ENCODE results near the gene SLC13A5.
"Not testable (repeated sequence)": the region's sequence is repeated elsewhere in the genome, so short reads cannot be mapped to it uniquely, and the experiment has no call there.

The SLC13A5 gene

DNA sequence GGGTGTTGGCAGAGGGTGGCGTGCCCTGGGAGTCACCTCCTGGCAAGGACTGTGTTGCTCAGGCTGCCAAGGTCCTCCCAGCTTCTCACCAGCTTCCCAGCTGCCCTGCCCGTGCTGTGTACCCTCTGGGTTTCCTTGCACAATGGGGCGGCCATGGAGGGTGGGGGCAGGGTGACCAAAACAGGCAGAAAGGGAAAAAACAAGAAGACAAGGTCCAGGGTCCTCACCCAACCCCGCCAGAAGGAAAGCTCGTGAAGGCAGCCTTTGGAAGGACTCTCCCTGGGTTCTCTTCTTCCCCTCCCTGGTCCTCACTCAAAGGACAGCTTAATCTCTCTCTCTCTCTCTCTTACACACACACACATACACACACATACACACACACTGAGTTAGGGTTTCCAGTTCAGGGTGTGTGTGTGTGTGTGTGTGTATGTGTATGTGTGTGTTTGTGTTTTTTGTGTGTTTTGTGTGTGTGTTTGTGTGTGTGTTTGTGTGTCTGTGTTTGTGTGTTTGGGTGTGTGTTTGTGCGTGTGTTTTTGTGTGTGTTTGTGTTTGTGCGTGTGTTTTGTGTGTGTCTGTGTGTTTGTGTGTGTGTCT is 2.0 kb downstream of the SLC13A5 start:
- DNase-seq (ENCODE audit: low read depth) = no peak

DNA sequence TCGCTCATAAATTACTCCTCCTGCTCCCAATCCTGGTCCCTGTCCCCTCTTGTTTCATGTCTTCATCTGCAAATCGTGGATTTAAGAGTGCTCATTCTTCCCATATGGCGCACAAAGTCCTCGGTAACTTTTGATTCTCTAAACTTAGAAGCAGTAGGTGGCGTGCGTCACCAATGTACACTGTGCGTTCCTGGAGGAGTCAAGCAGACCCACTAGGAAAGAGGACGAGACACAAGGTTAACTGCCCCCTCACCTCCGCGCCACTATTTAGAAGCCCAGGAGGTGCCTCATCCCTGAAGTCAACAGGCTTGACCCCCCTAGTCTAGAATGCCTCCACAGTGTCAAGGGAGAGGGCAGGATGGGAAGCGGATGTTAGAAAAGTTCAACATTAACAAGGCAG is 2.9 kb downstream of the SLC13A5 start:
- no peak for DNase-seq (ENCODE audit: low read depth)

DNA sequence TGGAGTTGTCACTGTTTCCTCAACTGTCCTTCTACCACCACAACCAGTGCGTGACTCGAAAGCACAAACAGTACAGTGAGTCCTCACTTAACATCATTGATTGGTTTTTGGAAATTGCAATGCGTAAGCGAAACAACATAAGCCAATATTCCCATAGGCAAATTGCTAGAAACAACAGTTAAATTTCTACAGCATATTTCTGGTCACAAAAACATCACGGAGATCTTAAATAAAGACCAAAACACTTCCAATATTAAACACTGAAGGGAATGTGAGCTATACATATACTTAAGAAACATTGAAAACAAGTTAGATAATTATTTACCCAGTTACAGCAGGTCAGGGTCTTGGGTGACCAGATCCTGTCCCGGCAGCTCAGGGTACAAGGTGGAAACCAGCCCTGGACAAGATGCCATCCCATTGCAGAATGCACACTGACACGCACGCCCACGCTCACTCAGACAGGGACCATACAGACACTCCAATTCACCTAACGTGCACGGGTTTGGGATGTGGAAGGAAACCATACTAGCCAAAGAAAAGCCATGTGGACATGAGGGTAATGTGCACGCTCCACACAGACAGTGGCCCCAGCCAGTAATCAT is 4.7 kb downstream of the SLC13A5 start:
- DNase-seq (ENCODE audit: low read depth) = no peak

DNA sequence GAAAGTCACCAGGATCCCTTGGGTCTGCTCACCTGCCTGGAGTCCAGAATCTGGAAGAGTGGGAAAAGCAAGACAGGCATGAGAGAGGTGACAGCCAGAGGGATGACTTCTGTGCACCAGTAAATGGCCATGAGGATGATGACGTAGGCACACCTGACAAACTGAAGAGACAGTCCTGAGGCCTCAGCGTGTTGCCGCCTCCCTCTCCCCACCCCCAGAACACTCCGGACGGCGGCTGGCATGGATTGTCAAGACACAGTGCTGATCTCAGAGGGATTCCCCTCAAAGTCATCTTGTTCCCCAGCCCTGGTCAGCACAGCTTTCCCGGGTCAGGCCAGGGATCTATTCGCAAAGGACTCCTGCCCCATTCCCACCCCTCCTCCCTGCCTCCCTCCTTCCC is 6.2 kb downstream of the SLC13A5 start:
- no peak for DNase-seq (ENCODE audit: low read depth)

DNA sequence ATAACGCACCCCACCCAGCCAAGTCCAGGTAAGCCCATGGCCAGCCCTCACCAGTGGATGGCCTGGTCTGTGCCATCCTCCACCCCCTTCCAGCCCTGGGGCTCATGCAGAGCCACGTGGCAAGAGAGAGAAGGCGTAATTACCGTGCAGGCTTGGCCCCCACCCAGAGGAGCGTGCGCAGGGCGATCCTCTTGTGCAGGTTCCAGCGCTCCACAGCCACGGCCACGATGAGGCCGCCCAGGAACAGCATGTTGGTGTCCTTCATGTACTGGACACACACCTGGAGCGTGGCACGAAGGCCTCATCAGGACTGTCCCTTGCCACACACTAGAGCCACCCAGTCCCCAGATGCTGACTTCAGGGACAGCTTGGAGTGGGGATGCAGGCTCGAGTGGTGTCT is 6.7 kb downstream of the SLC13A5 start:
- DNase-seq (ENCODE audit: low read depth) = no peak

DNA sequence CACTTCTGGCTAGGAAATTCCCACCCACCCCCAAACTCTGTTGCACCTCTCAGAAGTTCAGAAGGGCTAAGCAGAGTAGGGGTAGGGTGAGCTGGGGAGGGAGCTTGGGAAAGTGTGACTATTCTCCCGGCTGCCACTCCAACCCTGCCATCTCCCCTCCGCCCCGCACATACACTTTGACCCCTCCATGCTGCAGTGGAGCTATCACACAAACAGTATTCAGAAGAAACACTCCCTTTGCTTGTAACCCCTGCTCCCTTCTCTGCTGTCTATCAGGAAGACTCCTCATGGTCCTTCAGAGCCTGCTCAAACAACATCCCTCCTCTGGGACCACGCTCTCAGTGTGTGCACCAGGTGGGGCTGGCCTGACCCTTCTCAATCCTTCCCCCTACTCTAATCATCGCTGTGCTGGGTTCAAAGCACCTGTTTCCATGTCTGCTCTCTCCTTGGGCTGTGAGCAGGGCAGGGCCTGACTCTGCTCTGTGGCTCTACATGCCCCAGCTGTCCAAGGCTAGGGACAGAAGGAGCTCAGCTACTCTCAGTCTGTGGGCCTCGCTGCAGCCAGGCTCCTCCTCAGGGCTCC is 8.6 kb downstream of the SLC13A5 start:
- no peak for DNase-seq (ENCODE audit: low read depth)

DNA sequence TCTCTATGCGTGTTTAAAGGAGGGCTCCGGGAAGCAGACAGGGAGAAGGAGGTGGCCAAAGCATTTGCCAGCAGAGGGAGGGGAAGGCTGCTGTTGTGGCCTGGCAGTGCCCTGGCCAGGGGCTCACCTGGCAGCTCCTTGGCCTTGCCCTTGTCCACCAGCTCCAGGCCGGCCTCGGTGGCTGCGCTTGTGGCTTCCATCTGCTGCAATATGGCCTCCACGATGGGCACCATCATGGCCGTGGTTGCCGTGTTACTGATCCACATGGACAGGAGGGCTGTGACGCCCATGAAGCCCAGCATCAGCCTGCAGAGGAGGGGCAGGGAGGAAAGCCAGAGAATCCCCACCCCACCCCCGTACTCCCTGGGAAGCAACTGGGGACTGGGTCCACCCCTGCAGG is 9.4 kb downstream of the SLC13A5 start:
- no peak for DNase-seq (ENCODE audit: low read depth)

DNA sequence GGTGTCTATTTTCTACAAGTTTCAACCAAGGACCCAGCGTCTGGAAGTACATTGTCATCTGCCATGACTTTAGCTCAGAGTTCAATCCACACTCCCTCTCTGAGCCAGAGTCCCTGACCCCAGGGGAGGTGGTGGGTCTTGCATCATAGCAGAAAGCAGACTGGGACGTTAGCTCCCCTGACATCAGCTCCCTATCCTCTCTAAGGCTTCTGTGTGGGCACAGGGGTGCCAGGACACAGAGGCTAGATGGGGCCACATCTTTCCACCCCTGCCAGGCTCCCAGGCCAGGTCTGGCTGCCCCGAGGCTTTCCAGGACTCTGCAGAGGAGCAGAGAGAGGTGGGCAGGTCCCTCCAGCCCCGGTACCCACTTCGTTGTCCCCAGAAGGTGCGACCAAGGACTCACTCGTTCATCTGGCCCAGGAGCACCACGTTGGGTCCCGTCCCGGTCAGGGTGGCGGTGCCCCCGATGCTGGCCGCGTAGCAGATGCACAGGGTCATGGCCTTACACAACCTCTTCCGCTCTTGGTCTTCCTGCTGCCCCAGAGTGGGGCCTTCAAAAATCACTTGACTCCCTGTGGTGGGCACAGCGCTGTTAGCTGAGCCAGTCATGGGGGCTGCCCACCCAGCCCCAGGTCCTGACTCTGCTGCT is 10.5 kb downstream of the SLC13A5 start:
- no peak for DNase-seq (ENCODE audit: low read depth)

DNA sequence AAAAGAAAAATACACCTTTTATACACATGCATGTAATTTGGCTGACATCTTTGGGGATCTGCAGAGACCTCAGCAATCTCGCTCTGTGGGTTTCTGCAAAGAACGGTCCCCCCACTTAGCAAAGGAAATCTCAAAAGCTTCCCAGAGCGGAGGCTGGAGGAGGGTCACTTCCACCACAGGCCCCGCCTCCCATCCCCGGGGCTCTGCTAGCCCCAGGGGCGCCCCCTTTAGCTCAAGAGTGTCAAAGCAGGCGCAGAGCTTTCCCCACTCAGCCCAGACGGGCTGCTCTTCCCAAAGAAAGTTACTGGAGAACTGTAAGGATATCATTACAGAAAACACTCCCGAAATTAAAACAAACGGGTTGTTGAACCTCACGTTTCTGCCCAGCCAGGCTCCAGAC is 11.4 kb downstream of the SLC13A5 start:
- peak; percentile 21 for DNase-seq (ENCODE audit: low read depth)

DNA sequence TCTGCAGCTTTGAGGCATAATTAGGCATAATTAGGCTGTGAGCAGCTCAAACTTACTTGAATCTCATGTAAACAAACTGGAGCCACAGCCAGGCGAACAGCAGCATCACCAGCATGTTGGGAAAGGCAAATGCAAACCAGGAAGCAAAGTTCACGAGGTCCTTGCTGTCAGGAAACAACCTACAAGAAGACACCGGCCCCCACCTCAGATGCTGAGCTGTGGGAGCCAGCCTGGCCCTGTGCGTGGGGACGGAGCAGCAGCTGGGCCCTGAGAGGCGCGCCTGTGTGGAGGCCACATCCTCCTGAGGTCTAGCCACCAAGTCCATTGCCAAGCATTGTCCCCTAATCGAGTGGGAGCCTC is 12.2 kb downstream of the SLC13A5 start:
- DNase-seq (ENCODE audit: low read depth) = no peak

DNA sequence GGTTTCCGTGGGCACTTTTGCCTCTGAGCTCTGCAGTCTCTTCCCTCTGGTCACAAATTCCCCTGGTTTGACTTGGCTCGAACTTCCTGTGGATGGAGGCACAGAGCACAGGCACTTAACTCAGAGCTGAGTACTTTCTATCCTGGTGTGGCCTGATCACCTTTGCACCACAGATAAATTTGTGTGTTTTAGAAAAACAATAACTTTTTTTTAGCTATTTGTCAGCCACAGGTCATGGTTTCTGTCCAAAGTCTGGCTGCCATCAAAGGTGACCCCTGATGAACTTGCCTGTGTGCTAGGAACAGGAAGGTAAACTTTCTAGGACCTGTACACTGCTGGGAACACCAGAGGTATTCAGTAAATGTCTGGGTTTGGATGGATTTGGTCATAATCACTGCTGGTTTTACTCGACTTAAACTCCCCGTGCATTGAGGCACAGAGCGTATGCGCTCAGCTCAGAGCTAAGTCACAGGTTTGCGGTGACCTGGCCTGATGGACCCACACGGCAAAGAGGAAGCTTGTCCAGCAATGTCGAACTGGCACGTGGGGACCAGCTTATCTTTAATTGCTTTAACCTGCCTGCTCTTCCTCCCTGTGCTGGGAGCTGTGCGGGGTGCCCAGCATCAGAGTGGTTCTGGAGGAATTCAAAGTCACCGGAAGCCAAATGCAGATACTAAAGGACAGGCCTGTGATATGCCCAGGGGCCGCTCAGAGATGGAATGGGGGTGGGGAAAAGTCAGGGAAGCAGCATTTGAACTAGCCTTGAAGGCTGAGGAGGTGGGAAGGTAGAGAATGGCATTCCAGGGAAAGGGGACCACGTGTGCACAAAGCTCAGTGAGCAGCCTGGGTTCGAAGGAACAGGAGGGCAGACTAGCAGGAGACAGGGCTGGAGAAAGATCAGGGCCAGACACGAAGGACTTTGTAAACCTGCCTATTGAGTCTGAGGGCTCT is 12.9 kb downstream of the SLC13A5 start:
- no peak for DNase-seq (ENCODE audit: low read depth)

DNA sequence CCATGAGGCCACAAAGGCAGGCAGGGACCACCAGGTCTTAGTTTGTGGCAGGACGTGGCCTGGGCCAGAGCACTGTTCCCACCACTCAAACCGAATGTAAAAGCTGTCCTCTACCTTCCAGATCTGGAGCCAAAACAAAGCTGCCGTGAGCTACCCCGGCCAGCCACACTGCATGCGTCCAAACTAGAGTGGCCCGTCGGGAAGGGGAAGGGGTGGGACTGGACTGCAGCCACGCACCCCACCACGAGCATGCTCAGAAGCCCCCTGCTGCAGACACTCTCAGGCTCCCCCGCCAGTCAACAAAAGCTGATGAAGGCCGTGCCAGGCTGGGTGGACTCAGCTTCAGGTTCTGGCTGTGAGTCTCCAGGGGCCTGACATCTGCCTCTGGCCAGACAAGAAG is 15.2 kb downstream of the SLC13A5 start:
- DNase-seq (ENCODE audit: low read depth) = no peak

DNA sequence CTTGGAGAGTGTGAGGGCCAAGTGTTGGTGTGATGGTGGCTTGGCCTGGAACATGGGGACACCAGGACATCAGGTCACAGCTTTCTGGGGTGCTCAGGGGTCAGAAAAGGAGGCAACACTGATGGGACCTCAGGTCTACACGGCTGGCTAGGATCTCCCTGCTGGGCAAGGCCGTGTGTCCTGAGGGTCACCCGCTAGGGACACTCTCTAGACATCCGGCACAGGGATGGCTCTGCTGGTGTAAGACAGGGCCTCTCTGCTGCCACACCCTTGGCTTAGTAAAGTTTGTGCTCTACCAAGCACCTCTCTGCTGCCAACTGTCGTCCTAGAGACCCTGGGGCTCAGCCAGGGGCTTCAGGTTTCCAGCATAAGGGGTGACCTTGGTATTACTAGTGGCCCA is 16.3 kb downstream of the SLC13A5 start:
- no peak for DNase-seq (ENCODE audit: low read depth)

DNA sequence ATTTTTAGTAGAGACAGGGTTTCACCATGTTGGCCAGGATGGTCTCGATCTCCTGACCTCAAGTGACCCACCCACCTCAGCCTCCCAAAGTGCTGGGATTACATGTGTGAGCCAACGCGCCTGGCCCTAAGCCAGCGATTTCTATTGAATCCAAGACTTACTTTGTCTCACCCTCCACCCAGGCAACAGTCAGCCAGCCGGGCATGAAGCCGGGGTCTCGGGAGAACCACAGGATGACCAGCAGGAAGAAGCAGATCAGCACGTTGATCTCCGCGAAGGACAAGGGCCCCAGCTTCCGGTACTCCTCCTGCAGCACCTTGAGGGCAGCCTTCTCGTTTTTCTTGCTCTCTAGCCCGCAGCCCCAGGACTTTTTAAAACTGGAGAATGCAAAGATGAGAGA is 17.6 kb downstream of the SLC13A5 start:
- DNase-seq (ENCODE audit: low read depth) = no peak

DNA sequence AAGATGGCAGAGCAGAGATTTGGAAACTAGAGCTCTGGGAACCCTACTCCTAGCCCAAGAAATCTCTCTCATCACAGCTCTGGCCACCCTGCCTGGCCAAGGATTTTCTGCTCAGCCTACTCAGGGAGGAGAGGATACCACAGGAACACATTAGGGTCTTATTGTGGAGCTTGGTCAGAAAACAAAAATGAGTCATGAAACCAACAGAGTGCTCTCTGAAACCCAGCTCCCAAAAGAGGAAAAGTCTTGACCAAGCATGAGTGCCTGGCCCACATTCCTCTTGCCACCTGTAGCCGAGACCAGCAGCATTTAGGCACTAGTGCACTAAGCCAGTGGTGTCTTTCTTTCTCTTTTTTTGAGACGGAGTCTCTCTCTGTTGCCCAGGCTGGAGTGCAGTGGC is 18.1 kb downstream of the SLC13A5 start:
- no peak for DNase-seq (ENCODE audit: low read depth)

DNA sequence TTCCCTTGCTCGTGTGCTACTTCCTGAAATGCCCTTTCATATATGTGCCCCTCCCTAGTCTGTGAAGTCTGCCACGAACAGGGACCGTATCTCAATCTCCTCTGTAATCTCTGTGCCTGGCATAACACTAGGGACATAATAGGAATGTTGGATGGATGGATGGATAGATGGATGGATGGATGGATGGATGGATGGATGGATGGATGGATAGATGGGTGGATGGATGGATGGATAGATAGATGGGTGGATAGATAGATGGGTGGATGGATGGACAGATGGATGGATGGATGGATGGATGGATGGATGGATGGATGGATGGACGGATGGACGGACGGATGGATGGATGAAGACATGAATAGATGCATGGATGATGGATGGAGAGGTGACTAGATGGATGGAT is 21.2 kb downstream of the SLC13A5 start:
- DNase-seq (ENCODE audit: low read depth) = not testable (repeated sequence)

DNA sequence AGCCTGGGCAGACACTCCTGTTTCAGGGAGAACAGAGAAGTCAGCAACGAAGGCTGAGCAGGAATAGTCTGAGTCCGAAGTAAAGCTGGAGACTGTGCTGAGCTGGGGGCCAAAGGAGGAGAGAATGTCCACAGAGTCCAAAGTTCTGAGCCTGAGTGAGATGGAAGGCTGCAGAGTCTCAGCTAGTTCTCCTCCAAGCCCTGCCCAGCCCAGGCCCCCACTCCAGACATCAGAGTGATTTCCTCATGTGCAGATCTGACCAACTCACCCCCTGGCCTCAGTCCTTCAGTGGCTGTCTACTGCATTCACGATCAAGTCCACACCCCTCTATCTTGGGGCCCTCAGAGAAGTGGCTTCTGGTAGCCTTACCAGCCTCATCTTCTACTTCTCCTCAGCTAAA is 21.6 kb downstream of the SLC13A5 start:
- DNase-seq (ENCODE audit: low read depth) = no peak

DNA sequence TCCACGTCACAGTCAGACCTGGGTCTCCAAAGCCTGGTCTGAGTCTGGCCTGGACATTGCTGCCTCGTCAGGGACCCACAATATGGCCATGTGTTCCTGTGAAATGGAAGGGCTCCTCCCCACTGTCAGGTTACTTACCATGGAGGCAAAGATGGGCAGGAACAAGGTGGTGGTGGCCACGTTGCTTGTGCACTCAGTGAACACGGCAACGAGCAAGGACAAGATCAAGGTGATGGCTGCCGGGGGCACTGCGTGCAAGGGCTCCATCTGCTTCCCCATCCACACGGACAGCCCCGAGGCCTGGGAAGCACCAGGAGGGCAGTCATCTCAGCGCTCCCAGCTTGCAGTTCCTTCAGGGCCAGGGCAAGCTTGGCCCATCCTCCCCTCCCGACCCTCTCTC is 22.5 kb downstream of the SLC13A5 start:
- DNase-seq (ENCODE audit: low read depth) = no peak

DNA sequence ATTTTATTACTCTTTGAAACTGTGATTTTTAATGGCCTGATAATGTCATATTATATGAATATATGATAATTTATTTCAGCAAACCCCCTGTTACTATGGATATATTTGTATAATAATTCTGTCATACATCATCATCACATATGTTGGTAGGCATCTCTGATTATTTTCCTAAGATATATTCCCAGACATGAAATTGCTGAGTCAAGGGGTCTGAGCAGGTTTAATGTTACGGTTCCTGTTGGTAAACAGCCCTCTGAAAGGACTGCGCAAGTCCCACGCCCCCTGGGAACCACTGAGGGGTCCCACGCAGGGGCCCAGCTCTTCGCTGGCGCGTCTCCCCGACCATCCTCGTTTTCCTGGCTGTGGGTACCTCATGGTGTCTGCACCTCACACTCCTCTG is 24.2 kb downstream of the SLC13A5 start:
- no peak for DNase-seq (ENCODE audit: low read depth)

DNA sequence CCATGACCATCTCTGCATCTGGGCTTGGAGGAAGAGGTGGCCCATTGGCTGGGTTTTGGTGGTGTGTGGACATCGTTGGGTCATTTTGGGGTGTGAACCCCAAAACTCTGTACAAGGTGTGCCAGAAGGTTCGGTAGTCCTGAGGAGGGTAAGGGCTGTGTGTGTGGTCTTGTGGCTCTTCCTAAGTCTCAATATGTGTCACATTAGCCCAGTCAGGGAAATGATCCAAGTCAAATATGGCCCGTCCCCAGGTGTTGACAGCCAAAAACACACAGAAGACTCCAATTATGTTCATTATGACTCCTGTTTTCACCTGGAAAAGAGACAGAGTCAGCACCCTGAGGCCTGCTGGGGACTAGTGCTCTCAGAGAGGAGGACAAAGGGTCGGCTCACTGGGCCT is 27.1 kb downstream of the SLC13A5 start:
- DNase-seq (ENCODE audit: low read depth) = no peak

DNA sequence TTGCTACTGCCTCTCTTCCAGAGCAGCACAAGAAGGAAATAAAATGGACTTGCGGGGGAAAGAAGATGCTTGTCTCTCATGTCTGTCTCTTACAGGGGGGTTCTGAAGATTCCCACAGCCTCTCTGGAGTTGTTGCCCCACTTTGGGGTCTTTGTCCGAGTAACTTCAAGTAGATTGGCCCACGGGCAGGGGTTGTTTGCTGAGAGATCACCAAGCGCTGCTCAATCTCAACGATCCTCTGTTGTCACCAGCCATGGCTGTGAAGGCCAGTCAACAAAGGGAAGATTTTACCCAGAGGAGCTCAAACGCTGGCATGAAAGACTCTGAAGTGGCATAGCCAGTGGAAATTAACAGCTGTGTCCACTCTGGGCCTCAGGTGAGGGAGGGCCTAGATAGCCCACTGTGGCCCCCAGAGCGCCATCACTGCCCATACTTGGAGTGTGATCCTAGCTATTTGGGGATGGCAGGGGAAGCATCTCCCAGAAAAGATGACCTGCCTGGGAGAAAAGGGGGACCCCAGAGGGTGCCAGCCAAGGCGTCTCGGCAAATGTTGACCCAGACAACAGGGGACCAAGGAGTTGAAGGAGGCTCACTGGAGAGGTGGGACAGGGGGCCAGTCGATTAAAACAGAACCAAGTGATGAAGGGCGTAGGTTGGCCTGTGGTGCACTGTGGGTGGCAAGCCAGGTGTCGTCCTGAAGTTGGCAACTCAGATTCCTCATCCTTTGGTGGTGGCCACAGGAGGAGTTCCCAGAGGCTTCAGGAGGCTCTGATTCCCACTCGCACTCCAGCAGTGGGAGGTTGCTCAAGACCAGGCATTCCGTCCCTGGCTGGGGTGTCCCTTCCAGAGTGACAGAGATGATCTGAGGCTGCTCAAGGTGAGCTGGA is 28.0 kb downstream of the SLC13A5 start:
- DNase-seq (ENCODE audit: low read depth) = no peak

DNA sequence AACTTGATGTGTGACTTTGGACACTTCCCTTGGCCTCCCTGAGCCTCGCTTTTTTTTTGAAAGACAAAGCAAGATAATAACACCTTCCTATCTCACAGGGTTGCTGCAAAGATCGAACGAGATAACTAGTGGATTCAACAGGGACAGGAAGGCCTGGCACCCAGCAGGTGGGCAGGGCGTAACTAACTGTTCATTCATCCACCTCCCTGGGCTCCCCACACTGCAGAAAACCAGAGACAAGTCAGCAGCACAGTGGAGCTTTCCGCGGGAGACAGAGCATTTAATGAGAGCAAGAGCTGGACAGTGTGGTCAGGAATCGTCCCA is 28.7 kb downstream of the SLC13A5 start:
- DNase-seq (ENCODE audit: low read depth) = no peak

Data from iris pigment epithelial cell (primary cell).